ENCODE measurements around the gene MMAB.
A peak's percentile ranks its signal among the peaks of the same experiment; 100 is the strongest.

MMAB gene

DNA sequence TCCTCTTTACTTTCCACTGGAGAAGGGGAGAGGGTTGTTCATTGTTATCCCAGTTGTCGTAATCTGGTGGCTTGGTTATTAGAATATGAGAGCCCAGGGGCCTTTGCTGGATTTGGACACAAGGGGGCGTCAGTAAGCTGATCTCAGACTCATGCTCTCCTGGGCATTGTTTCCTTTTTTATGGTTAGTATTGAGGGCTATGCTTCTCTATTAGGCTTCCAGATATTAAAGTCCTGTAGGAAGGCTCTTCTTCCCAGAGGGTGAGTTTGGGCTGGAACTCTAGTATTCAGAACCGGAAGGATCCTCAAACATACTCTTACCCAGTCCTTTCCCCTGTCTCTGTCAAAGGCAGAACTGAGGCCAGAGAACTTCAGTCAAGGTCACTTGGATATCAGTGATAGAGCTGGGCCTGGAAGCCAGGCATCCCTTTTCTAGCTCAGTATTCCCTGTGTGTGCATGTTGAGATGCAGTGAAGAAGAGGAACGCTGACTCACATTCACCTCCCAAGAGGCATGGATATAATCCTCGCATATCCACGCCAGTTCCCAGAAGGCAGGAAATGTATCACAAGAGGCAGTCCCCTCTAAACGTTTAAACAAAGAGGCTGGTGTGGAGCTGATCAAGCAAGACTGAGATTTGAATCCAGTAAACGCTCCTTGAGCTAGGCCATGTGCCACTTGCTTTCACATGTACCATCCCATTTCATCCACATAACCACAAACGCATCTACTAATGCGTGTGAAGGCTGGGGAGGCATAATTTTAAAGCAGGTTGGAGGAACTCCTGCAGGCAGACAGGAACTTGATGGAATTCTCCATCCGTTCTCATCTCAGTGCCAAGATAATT, 54.3 kb downstream of the MMAB start:
- peak in 1 of 2 donors; percentile 24 for DNase-seq (ENCODE audit: low read depth in 2 of 2, low spot score in 1 of 2)

DNA sequence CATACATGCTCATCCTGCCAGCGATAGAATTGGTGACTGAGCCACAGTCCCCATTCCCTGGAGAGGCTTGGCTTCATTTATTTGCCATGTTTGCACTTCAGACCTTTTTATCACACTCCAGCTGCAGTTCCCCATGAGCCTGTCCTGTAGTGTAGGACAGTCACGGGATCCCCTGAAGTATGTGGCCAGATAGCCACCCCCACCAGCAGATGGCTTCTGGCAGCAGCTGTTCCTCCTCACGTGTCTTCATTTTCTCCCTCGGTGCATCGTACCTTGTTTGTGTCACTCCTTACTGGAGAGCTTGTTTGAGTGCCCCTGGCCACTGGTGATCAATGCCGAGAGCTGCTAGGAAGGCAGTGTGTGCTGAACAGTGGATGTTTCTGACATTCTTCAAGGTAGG, 55.7 kb downstream of the MMAB start:
- DNase-seq (ENCODE audit: low read depth in 2 of 2, low spot score in 1 of 2): no peak

GRCh38 chr12:109513977-109514376, 59.3 kb downstream of the MMAB start:
- no peak for DNase-seq (ENCODE audit: low read depth in 2 of 2, low spot score in 1 of 2)

GRCh38 chr12:109513051-109513450, 60.3 kb downstream of the MMAB start:
- no peak for DNase-seq (ENCODE audit: low read depth in 2 of 2, low spot score in 1 of 2)

- DNase-seq (ENCODE audit: low read depth in 2 of 2, low spot score in 1 of 2): no peak
Observed at GRCh38 chr12:109512608-109513007, 60.7 kb downstream of the MMAB start.

DNA sequence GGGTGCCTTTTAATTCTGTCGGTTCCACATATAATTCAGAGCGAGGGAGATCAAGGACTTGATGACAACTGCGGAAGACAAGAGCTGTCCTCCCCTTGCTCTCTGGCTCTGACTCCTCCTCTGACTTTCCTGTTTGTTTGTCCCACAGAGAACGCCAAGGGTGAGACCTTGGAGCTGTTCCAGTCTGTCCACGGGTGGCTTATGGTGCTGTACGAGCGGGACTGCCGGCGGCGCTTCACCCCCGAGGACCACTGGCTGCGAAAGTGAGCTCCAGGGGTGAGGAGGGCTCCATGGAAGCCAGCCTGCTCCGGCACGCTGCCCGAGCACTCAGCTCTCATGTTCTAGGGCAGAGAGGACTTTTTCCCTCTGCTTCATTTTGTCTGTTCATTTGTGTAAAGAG, 63.1 kb downstream of the MMAB start:
- no peak for DNase-seq (ENCODE audit: low read depth in 2 of 2, low spot score in 1 of 2)

DNA sequence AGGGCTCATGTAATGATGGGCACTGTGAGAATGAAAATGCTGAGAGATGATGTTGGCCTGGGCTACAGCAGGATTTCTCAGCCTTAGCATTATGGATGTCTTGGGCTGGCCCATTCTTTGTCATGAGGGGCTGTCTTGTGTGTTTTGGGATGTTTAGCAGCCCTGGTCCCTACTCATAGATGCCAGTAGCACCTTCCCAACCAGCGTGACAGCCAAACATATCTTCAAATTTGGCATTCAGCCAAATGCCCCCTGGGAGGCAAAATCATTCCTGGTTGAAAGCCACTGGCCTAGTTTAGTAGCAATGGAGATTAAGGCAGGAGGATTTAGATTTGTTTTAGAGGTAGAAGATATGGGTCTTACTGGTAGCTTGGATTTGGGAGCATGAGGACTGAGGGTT, 69.2 kb downstream of the MMAB start:
- no peak for DNase-seq (ENCODE audit: low read depth in 2 of 2, low spot score in 1 of 2)
